RWPE1 (cell line): ENCODE data around the gene ZRANB2.

ENCODE experiments used
- CTCF ChIA-PET: fragments of 350-600 bp; sonication (Branson Sonifier 250); formaldehyde crosslinking; extraction: SDS; loops from one replicate; lab custom pipeline; 2021; lab: Yijun Ruan, JAX
- POLR2A ChIA-PET: fragments of 400-600 bp; formaldehyde crosslinking; extraction: SDS; loops from one replicate; lab custom pipeline; 2020; ENCODE audit warnings: antibody characterized with exemption; ENCODE audit not compliant: low non-redundant PET; lab: Yijun Ruan, JAX
- DNase-seq: peaks from one replicate; pipeline ENCODE4 v3.0.0; 2012; ENCODE audit warnings: low spot score
- H3K27ac ChIP-seq: fragments of 450-650 bp; 2 replicates; pipeline ENCODE4 v1.5.1; 2017
- TF ChIP-seq, protein P1 (sequence below): fragments of 450-650 bp; conservative IDR thresholded peaks from 2 replicates; pipeline ENCODE4 v1.5.1; 2017; ENCODE audit warnings: low read depth, mild to moderate bottlenecking

ZRANB2 gene

DNA sequence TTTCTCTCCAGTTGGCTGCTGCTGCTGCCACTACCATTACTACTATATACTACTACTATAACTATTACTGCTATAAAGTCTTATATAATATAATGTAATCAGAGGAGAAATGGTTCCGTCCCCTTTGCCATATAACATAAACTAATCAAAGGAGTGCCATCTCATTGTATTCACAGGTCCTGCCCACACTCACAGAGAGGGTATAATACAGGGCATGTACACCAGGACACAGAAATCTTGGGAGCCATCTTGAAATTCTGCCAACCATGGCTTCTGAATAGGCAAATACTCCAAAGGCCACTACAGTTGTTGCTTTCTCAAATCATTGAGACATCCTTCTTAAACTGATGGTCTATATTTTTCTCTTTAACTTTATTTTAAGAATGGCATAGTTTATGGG, 6.9 kb upstream of the ZRANB2 start:
- DNase-seq, result no peak
- CTCF ChIA-PET, result interaction anchor here (0.6 kb wide), 1 partner anchor 55 kb away, joined by 3 read pairs; no protein-coding TSS in a partner anchor
- TF ChIP-seq, protein P1, sequence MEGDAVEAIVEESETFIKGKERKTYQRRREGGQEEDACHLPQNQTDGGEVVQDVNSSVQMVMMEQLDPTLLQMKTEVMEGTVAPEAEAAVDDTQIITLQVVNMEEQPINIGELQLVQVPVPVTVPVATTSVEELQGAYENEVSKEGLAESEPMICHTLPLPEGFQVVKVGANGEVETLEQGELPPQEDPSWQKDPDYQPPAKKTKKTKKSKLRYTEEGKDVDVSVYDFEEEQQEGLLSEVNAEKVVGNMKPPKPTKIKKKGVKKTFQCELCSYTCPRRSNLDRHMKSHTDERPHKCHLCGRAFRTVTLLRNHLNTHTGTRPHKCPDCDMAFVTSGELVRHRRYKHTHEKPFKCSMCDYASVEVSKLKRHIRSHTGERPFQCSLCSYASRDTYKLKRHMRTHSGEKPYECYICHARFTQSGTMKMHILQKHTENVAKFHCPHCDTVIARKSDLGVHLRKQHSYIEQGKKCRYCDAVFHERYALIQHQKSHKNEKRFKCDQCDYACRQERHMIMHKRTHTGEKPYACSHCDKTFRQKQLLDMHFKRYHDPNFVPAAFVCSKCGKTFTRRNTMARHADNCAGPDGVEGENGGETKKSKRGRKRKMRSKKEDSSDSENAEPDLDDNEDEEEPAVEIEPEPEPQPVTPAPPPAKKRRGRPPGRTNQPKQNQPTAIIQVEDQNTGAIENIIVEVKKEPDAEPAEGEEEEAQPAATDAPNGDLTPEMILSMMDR, result no peak
- no peak overlapping the region for H3K27ac ChIP-seq
- POLR2A ChIA-PET, result no interaction called here

DNA sequence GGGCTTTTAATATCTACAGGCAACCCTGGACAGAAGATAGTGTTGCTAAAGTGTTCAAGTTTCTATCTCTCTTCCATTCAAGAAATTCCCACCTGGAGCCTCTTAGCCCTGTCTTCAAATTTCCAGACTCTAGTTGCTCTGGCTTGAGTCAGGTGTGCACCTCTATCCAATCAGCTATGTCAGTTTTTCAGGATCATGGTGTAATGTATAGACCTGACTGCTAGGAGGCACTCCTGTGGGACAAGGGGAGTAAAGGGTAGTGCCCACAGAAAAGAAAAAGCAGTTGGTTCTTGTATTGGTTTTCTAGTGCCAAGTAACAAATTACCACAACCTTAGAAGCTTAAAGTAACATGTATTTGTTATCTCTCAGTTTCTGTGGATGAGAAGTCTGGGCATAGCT, 6.2 kb upstream of the ZRANB2 start:
- ChIA-PET CTCF (interaction anchor here (0.6 kb wide), 1 partner anchor 54 kb away, joined by 3 read pairs; no protein-coding TSS in a partner anchor), POLR2A (no interaction called here)
- no peak overlapping the region for H3K27ac ChIP-seq
- TF ChIP-seq, protein P1, result no peak
- no peak for DNase-seq

DNA sequence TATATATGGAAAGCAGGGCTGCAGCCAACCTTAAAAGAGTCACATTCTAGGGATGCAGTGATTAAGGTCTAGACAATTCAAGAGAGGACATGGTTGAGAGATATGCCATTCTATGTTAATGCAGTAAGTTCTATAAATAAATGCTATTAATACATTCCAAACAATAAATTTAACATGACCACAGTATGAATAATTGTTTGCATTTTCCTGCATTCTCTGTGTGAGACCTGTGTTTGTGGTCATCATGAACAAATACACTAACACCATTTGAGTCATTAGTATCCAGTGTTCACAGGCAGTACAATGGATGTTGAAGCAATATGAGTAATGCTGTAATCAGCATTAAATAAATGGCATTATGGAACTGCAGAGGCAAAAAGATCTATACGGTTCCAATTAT, 5.5 kb upstream of the ZRANB2 start:
- POLR2A ChIA-PET, result no interaction called here
- DNase-seq, result peak; percentile 55
- CTCF ChIA-PET, result no interaction called here
- TF ChIP-seq, protein P1, result no peak
- no peak overlapping the region for H3K27ac ChIP-seq

DNA sequence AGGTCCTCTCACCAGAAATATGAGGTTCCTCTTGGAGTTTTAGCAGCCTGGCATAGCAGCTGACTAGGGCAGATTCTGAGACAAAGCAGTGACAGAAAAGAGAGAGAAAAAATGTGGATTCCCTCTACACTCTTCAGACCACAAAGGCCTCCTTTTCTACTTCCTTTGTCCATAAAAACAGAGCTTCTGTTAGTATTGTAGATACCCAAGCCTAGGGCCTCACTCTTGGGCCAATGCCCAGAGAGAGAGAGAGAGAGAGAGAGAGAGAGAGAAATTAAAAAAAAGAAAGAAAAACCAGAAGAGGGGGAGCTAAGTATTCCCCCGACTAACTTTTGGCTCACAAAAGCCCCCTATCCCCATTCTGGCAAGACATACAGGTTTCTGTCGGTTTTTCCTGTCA, 2.4 kb upstream of the ZRANB2 start:
- no peak overlapping the region for H3K27ac ChIP-seq
- TF ChIP-seq, protein P1, result no peak
- ChIA-PET CTCF (no interaction called here), POLR2A (no interaction called here)
- no peak for DNase-seq

DNA sequence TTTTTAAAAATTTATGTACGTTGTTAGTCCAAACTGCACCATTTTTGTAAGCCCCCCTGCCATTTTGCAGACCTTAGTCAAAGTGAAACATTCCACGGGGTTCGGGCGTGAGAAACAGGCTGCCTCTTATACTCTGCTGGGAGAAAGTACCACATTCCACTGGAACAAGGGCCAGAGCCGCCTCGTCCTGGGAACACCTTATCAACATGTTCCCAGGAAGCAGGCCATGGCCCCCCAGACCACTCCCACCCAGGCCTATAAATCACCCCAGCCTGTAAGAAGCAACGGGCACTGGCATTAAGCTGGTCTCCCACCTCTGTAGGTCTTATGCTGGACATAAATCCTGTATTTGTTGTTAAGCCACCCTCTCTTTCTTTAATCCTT, 854 bp upstream of the ZRANB2 start:
- TF ChIP-seq, protein P1, result no peak
- CTCF ChIA-PET, result interaction anchor here (1.1 kb wide), 1 partner anchor 11 kb away, joined by 3 read pairs; no protein-coding TSS in a partner anchor
- POLR2A ChIA-PET, result no interaction called here
- DNase-seq, result no peak
- H3K27ac ChIP-seq, result no peak overlapping the region

DNA sequence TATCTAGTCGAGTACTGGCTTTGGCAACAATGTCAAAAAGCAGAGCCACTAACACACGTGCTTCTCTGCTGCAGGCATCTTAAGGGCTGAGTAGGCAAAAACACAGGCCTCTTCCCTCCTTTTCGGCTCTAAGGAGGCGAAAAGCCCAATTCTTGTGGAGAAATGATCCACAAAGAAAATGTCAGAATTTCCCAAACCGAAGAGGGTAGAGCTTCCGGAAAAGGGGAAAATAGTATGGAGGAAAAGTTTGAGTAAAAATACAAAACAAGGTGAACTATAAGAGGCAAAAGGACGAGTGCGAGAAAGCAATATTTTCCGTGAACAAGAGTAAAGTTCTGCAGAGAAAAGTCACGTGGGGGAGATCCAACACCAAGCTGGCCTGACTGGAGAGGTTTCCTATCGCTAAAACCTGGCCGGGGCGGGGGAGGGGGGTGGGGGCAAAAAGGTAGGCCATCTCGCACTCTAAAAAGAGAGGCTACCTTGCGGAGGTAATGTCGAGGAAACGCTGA, 551 bp downstream of the ZRANB2 start:
- DNase-seq, result peak; percentile 49
- ChIA-PET CTCF (no interaction called here), POLR2A (no interaction called here)
- TF ChIP-seq, protein P1, result no peak
- peak overlapping the region; percentile 86 for H3K27ac ChIP-seq

DNA sequence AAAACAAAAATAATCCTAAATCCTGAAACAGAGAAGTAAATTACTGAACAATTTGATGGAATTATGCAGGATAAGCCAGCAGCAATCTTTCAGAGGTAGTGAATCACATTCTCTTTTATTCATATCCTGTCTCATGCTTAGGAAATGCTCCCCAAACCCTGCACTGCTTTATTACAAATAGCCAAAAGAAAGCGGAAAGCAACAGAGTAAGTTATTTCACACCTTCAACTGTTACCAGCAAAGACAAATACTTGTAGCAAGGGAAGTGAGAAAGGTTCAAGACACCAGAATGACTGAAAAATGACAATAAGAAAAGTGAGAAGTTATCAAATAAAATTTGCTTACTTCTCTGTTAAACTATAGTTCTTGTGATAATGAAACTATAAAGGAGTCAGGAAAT, 6.2 kb downstream of the ZRANB2 start:
- TF ChIP-seq, protein P1, result no peak
- no peak overlapping the region for H3K27ac ChIP-seq
- ChIA-PET CTCF (interaction anchor here (0.6 kb wide), 1 partner anchor 42 kb away, joined by 4 read pairs; no protein-coding TSS in a partner anchor), POLR2A (no interaction called here)
- no peak for DNase-seq
